HG03439 (cell line): ENCODE results near the gene CROCC.
A peak's percentile ranks its signal among the peaks of the same experiment; 100 is the strongest.
"Not testable (repeated sequence)": the region's sequence is repeated elsewhere in the genome, so short reads cannot be mapped to it uniquely, and the experiment has no call there.

Experiments used
- ATAC-seq: cut with Tn5 transposase; IDR thresholded peaks from one replicate; pipeline ENCODE4 v1.9.1; 2021; ENCODE audit warnings: mild to moderate bottlenecking, moderate library complexity; ENCODE audit not compliant: unreplicated experiment

CROCC gene

DNA sequence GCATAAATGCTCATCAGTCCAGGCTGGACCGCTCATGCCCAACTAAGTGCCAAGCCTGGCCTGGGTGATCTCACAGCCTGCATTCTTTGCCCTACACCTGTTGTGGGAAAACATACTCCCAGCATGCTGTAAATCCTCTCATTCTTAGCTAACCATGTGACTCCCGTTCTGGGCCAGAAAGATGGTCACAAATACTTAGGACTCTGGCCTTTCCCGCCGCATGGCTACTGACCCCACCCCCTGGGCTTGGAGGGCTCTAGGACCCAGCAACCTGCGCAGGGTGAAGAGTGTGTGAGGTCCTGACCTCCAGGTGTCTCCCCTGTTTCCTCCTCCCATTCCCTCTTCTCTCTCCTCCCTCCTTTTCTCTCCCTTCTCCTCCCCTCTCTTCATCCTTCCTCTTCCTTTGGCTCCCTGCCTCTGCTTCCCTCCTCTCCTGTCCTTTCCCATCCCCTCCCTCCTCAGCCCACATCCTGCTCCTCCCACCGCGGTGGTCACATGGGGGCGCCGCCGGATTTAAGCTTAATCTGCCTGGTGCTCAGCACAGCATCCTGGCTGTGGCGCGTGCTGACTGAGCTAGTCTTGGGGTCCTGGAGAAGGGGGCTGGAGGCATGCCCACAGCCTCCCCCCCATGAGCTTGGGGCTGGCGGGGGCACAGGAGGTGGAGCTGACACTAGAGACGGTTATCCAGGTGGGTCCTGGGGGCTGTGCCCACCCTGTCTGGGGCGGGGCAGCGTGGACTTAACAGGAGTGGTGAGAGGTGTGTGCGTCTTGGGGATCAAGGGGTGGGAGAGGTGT, at the start of gene CROCC:
CROCC (plus strand) TSS at position 541 of the 795 bp plus-strand sequence; CDS start at position 629, 88 bp downstream.
- no peak for ATAC-seq

GRCh38 chr1:16872152-16873075, 49.3 kb upstream of the CROCC start:
- not testable (repeated sequence) for ATAC-seq

DNA sequence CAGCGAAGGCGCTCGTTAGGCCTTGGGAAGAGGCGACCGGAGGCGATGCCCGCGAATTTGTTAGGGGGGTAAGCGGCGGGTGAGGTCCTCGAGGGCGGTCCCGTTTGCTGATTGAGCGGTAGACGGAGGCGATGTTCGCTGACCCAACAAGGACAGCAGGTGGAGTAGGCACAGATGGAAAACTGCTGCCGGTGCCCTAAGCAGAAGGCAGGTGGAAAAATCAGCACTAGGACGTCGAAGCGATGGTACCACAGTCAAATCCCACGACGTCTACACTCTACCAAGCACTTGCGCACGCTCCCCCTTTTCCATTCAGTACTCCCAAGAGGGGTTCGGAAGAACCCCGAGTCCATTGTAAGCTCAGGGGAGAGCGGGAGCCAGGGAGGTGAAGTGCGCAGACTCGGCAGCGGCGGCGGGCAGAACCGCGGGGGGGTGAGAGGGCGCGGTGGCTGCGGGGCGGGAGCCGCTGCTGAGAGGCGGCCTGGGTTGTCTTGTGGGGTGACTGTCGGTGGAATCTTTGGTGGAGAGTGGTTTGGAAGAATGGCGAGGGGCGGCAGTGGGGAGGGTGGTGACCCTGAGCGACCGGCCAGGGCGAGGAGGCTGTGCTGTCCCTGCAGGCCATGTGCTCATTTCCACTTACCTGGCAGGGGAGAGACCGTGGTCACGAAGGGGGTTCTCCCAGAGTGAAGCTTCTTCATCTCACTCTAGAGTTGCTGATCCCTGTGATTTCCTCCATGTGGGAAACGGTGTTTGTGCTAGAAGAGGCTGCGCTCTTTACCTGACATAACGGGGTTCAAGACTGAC, 48.5 kb upstream of the CROCC start:
- not testable (repeated sequence) for ATAC-seq

GRCh38 chr1:16874968-16875765, 46.6 kb upstream of the CROCC start:
- ATAC-seq, result not testable (repeated sequence)

DNA sequence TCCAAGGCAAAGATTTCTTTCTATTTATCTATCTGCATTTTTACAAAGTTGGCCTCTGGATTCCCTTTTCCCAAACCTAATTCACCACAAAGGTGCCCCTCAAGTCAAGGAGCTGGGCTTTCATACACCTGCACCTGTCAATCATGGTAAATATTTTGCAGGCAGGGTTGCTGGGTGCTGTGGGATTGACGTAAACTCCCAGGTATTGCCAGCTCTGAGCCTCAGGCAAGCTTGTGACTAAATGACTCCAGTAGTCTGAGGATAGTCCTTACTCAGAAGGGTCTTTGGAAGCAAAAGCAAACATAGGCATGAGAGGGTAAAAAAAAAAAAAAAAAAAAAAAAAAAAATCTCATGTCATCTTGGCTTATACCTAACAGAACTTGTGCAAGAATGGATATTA, 40.0 kb upstream of the CROCC start:
- ATAC-seq, result not testable (repeated sequence)

GRCh38 chr1:16882986-16883385, 38.7 kb upstream of the CROCC start:
- ATAC-seq, result no peak

DNA sequence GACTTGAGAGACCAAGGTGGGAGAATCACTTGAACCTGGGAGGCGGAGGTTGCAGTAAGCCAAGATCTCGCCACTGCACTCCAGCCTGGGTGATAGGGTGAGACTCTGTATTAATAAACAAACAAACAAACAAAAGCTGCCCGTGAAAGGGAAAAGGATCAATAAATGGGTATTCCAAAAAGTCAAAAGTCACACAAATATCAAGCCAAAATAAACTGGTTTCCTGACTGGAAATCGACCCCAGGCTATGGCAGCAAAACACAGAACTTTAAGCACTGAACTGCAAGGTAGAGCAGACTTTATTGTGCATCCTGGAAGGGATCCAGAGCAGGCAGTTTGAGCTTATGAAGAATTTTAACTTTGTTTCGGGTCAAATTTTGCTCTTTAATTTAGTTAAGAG, 37.2 kb upstream of the CROCC start:
- ATAC-seq, result not testable (repeated sequence)

DNA sequence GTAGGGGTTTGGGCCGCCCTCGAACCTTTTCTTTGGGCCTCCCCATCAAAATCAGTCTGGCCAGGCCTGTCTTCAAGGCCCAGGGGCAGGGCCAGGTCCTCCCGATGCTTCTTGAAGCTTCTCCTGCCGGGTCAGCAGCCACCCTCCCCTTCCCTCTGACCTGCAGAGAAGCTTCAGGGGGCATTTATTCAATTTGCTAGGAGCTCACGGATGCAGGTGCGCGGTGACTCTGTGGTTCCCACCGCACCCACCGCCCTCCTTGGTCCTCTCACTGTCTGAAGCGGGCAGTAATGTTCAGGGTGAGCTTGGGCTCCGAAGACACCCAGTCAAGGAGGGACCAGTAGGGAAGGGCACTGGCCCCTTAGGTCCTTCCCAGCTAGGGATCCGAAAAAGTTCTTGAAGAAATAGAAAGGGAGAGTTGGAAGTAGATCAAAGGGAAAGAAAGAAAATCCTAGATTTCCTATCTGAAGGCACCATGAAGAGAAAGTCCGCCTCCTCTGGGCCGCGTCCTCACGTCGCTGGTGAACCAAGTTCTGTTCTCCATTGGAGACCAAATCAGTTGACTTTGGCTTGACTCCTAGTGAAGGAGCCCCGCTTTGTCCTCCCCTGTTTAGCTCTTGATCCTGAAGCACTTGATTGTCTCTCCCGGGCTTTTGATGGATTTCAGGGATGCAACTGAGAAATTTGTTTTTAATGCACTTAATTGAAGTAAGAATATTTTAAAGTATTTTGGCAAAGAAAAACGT, 34.7 kb upstream of the CROCC start:
- no peak for ATAC-seq

DNA sequence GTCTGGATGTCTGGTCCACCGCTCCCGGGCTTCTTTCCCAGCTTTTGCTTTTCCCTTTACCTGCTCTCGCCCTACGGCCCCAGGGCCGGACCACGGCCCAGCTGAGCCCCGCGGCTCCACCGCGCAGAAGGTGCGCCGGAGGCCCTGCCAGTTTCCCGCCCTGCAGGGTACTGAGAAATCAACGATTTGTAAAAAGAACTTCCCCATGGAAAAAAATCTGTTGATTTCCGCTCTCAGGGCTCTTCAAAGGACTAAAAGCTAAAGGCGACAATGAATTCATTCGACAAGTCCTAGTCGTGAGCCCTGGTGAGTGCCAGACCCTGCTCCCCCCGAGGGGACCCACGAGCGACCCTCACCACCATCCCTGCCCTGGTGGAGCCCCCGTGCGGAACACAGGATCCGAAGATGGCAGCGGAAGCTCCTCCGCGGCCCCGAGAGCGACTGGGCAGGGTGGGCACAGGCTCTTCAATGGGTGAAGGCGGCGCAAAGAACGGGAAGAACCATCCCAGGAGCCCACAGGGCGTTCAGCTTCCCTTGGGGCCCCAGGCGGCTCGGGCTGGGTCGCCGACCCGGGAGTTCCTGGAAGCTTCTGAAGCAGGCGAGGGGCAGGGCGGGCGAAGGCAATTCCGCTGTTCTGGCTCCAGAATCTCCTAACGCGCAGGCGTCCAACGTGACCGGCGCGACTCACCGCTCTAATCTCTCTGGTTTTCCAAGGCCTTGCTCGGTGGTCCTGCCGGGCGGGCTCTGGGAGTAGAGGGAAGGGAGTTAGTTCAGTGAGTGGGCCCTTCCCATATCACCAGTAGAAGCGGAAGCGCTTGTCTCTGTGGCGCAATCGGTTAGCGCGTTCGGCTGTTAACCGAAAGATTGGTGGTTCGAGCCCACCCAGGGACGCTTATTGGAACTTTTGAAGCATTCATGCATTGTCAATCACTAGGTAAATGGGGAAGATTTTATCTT, 32.6 kb upstream of the CROCC start:
- ATAC-seq, result no peak

DNA sequence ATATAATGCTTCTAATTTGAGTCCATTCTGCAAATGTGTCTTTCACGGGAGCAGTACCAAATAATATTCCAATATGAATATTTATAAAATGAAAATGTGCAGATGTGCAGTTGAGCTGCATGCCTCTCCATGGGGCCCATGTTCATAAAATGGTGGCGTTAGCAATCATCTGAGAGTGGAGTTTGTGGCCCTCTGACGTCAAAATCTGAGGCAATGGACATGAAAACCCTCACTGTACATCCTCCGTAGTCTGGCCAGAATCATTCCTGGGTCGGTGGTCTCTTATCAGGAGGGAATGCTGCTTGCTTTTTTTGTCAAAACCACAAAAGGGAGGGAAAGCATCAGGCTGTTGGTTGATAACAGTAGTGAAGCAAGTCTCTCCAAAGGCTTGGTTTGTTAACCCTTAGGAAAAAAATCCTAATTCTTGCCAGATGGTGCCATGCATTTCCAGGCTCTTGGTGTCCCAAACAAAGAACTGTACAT, 31.2 kb upstream of the CROCC start:
- not testable (repeated sequence) for ATAC-seq

- ATAC-seq, result not testable (repeated sequence)
These were observed 30.7 kb upstream of the CROCC start for GRCh38 chr1:16891057-16891456.

DNA sequence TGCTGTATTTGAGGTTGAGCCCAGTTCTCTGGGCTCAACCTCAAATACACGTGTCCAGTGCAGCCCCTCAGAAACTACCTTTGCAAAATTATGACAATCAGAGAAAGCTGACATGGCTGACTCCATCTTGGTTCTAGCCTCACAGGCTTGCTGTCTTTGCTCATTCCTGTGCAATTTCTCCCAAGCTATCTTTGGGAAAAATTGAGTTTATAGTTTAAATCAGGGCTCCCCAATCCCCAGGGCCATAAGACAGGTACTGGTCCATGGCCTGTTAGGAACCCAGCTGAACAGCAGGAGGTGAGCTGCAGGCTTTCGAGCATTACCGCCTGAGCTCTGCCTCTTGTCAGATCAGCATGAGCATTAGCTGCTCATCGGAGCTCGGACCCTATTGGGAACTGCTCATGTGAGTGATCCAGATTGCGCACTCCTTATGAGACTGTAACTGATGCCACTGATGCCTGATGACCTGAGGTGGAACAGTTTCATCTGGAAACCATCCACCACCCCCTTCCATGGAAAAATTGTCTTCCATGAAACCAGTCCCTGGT, 28.7 kb upstream of the CROCC start:
- not testable (repeated sequence) for ATAC-seq

- not testable (repeated sequence) for ATAC-seq
These were observed 27.9 kb upstream of the CROCC start for GRCh38 chr1:16893796-16894195.

DNA sequence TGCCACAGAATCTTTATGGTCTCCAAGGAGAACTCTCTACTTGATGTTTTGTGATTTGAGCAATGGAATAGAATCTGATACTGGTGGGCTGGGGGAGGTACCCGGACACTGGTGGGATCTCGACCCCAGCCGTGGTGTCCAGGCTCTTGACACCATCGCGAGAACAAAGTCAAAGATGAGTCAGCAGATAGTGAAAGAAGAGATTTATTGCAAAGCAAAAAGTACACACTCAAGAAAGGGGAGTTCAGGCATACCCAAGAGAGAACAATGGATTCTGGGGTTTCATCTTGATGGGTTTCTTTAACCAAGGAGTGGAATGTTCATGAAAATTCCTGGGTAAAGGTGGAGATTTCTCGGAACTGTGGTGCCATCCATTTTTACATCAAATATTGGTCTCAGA, 27.4 kb upstream of the CROCC start:
- not testable (repeated sequence) for ATAC-seq

DNA sequence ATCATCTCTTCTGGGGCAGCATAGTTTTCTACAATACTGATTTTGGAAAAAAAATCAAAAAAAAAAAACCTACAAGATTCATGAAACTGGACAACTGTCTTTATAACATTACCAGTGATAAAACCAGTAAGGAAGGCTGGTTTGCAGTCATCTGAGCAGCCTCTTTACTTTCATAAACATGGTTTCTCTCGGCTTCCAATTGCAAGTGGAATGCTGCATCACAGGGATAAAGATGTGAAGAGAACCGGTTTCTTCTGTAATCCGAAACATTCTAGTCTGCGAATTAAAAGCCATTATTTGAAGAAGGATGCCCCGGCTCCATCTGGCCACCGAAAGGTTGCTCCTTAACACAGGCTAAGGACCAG, 26.5 kb upstream of the CROCC start:
- not testable (repeated sequence) for ATAC-seq

DNA sequence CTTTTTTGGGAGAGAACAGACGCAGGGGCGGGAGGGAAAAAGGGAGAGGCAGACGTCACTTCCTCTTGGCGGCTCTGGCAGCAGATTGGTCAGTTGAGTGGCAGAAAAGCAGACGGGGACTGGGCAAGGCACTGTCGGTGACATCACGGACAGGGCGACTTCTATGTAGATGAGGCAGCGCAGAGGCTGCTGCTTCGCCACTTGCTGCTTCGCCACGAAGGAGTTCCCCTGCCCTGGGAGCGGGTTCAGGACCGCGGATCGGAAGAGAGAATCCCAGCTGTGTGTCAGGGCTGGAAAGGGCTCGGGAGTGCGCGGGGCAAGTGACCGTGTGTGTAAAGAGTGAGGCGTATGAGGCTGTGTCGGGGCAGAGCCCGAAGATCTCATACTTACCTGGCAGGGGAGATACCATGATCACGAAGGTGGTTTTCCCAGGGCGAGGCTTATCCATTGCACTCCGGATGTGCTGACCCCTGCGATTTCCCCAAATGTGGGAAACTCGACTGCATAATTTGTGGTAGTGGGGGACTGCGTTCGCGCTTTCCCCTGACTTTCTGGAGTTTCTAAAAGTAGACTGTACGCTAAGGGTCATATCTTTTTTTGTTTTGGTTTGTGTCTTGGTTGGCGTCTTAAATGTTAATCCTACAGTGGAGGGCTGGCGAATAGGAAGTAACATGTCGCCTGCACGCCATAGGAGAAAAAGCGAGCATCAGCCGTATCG, 26.0 kb upstream of the CROCC start, which contains the start of gene RNU1-2:
RNU1-2 (plus strand) TSS at position 383 of the 718 bp plus-strand sequence.
- peak; percentile 99 for ATAC-seq
